Liver (tissue), 9 donors: ENCODE measurements around the gene CLPSL2. TPM values are rescaled to one million over a fixed set of nuclear protein-coding genes. Genes with fewer than 3 reads are reported as not detected.

ENCODE experiments used
- DNase-seq: peaks from one replicate; pipeline ENCODE4 v3.0.0-alpha.2; 2017; ENCODE audit warnings: low spot score
- H3K27ac ChIP-seq, 2 donors: one replicate each; pipeline ENCODE4 v1.7.0; 2013; ENCODE audit warnings: inconsistent platforms in 2 of 2, low read length in 2 of 2, control low read depth in 1 of 2, low read depth in 1 of 2, mild to moderate bottlenecking in 1 of 2
- H3K27me3 ChIP-seq, 4 donors: one replicate each; pipeline versions ENCODE4 v1.6.1 to v1.7.0; 2013; ENCODE audit warnings: low read length in 3 of 4, inconsistent platforms in 1 of 4, mild to moderate bottlenecking in 1 of 4, moderate library complexity in 1 of 4; ENCODE audit not compliant: control insufficient read depth in 4 of 4, insufficient read depth in 4 of 4
- H3K36me3 ChIP-seq, 4 donors: one replicate each; pipeline versions ENCODE4 v1.6.1 to v1.7.0; 2013; ENCODE audit warnings: low read length in 3 of 4, mild to moderate bottlenecking in 3 of 4, low read depth in 1 of 4, moderate library complexity in 1 of 4; ENCODE audit not compliant: control insufficient read depth in 4 of 4, insufficient read depth in 3 of 4
- H3K4me1 ChIP-seq, 4 donors: one replicate each; pipeline versions ENCODE4 v1.6.1 to v1.7.0; 2013; ENCODE audit warnings: low read length in 3 of 4, mild to moderate bottlenecking in 3 of 4, moderate library complexity in 1 of 4; ENCODE audit not compliant: control insufficient read depth in 4 of 4, insufficient read depth in 4 of 4
- H3K4me3 ChIP-seq, 3 donors: one replicate each; pipeline versions ENCODE4 v1.6.1 to v1.7.0; 2013; ENCODE audit warnings: low read length in 3 of 3, control low read depth in 1 of 3, low read depth in 1 of 3, mild to moderate bottlenecking in 1 of 3
- H3K9ac ChIP-seq, 2 donors: one replicate each; pipeline ENCODE4 v1.7.0; 2013; ENCODE audit warnings: low read length in 2 of 2, mild to moderate bottlenecking in 2 of 2, moderate library complexity in 2 of 2, control low read depth in 1 of 2, low read depth in 1 of 2
- H3K9me3 ChIP-seq, 4 donors: one replicate each; pipeline versions ENCODE4 v1.6.1 to v1.7.0; 2013; ENCODE audit warnings: low read length in 3 of 4; ENCODE audit not compliant: control insufficient read depth in 4 of 4
- ATF3 ChIP-seq: IDR thresholded peaks from 2 replicates; pipeline ENCODE4 v1.6.1; 2016; ENCODE audit warnings: antibody characterized with exemption
- CTCF ChIP-seq: fragments of 150-350 bp; IDR thresholded peaks from 2 replicates; pipeline ENCODE4 v1.5.1; 2017; ENCODE audit warnings: improper control_type of control experiment, low read depth, low read length; ENCODE audit not compliant: missing input control
- EGR1 ChIP-seq, 2 donors: IDR thresholded peaks; 2 replicates each; pipeline ENCODE4 v1.6.1; 2016 to 2018; ENCODE audit warnings: antibody characterized with exemption in 2 of 2, low read depth in 2 of 2
- FOXA1 ChIP-seq: IDR thresholded peaks from 2 replicates; pipeline ENCODE4 v1.6.1; 2016; ENCODE audit warnings: antibody characterized with exemption
- FOXA2 ChIP-seq: IDR thresholded peaks from 2 replicates; pipeline ENCODE4 v1.6.1; 2016; ENCODE audit warnings: antibody characterized with exemption
- GABPA ChIP-seq, 2 donors: IDR thresholded peaks in 1 of 2; conservative IDR thresholded peaks in 1 of 2; 2 replicates each; pipeline ENCODE4 v1.6.1; 2016; ENCODE audit warnings: antibody characterized with exemption in 2 of 2, mild to moderate bottlenecking in 1 of 2, moderate library complexity in 1 of 2
- HNF4G ChIP-seq: IDR thresholded peaks from 2 replicates; pipeline ENCODE4 v1.6.1; 2016; ENCODE audit warnings: antibody characterized with exemption
- JUND ChIP-seq, 2 donors: IDR thresholded peaks; 2 replicates each; pipeline ENCODE4 v1.6.1; 2016; ENCODE audit warnings: antibody characterized with exemption in 2 of 2
- MAX ChIP-seq: IDR thresholded peaks from 2 replicates; pipeline ENCODE4 v1.6.1; 2016; ENCODE audit warnings: antibody characterized with exemption
- NR2F2 ChIP-seq: IDR thresholded peaks from 2 replicates; pipeline ENCODE4 v1.6.1; 2016; ENCODE audit warnings: antibody characterized with exemption
- RAD21 ChIP-seq, 2 donors: IDR thresholded peaks; 2 replicates each; pipeline ENCODE4 v1.6.1; 2016; ENCODE audit warnings: antibody characterized with exemption in 2 of 2, mild to moderate bottlenecking in 2 of 2
- REST ChIP-seq: IDR thresholded peaks from 2 replicates; pipeline ENCODE4 v1.6.1; 2016; ENCODE audit warnings: antibody characterized with exemption, mild to moderate bottlenecking
- RXRA ChIP-seq, 2 donors: IDR thresholded peaks; 2 replicates each; pipeline ENCODE4 v1.6.1; 2017 to 2018; ENCODE audit warnings: antibody characterized with exemption in 2 of 2, mild to moderate bottlenecking in 1 of 2
- SP1 ChIP-seq: IDR thresholded peaks from 2 replicates; pipeline ENCODE4 v1.6.1; 2018; ENCODE audit warnings: antibody characterized with exemption, mild to moderate bottlenecking
- TAF1 ChIP-seq: conservative IDR thresholded peaks from 2 replicates; pipeline ENCODE4 v1.6.1; 2016; ENCODE audit warnings: antibody characterized with exemption, mild to moderate bottlenecking
- YY1 ChIP-seq: IDR thresholded peaks from 2 replicates; pipeline ENCODE4 v1.6.1; 2016; ENCODE audit warnings: antibody characterized with exemption, mild to moderate bottlenecking
- ZBTB33 ChIP-seq: IDR thresholded peaks from 2 replicates; pipeline ENCODE4 v1.6.1; 2016; ENCODE audit warnings: antibody characterized with exemption
- WGBS: extraction: QIAGEN DNeasy Blood & Tissue Kit; methylation state at CpG from one replicate; pipeline ENCODE4 v1.1.7; 2013; 5-methylcytosine and 5-hydroxymethylcytosine counted together
- polyA plus RNA-seq, 2 donors: library from polyadenylated mRNA; stranded (reverse) in 1 of 2; unstranded in 1 of 2; fragments of 200-250 nt in 1 of 2; fragments of >200 nt in 1 of 2; fragmentation: Nextera tagmentation in 1 of 2; extraction: Ambion mirVana in 1 of 2; gene quantifications; one replicate each; pipeline versions ENCODE4 v1.2.1 to v1.2.3, GENCODE V29; 2013 to 2015
- total RNA-seq, 2 donors: library from RNA; depleted of rRNA; stranded (reverse); fragments of >200 nt; gene quantifications; one replicate each; pipeline ENCODE4 v1.2.3, GENCODE V29; 2014
- donor health status: healthy.
- donor health status: healthy.
- donor health status: healthy.
- donor health status: healthy.
- donor health status: healthy.

The CLPSL2 gene
- total and polyA plus RNA-seq, 4 donors: not detected

GRCh38 chr6:35797837-35798526, 21.6 kb downstream of the CLPSL2 start:
- no peak overlapping the region for H3K27ac ChIP-seq
- H3K4me1 ChIP-seq: no peaks in the 10 kb centered on the region
- H3K27me3 ChIP-seq: no peaks in the 10 kb centered on the region
- DNase-seq: no peak
- no peak overlapping the region for H3K4me3 ChIP-seq
- no peaks in the 10 kb centered on the region for H3K36me3 ChIP-seq
- H3K9ac ChIP-seq: no peak overlapping the region
- no peaks in the 10 kb centered on the region for H3K9me3 ChIP-seq
- 91% methylated on average over 8 of the region's 8 CpGs for WGBS
- TF ChIP-seq CTCF (no peak), ZBTB33 (no peak), REST (no peak), SP1 (no peak), EGR1 (IDR thresholded peaks at IDR 0.05; ENCODE audit: low read depth in 2 of 2) (no peak), NR2F2 (no peak), TAF1 (no peak), MAX (no peak), YY1 (no peak), FOXA2 (no peak), JUND (IDR thresholded peaks at IDR 0.05) (no peak), FOXA1 (no peak), GABPA (IDR thresholded peaks at IDR 0.05 in 1 of 2, conservative IDR thresholded peaks at IDR 0.05 in 1 of 2) (no peak)

GRCh38 chr6:35798706-35799105, 22.3 kb downstream of the CLPSL2 start:
- Histone ChIP-seq H3K4me3 (no peak overlapping the region), H3K9me3 (no peaks in the 10 kb centered on the region), H3K27ac (no peak overlapping the region), H3K36me3 (no peaks in the 10 kb centered on the region), H3K9ac (no peak overlapping the region), H3K27me3 (no peaks in the 10 kb centered on the region), H3K4me1 (no peaks in the 10 kb centered on the region)
- no peak for DNase-seq
- 82% methylated on average over 5 of the region's 5 CpGs for WGBS
- no peak for TF ChIP-seq RXRA (IDR thresholded peaks at IDR 0.05)
- TF ChIP-seq SP1: no peak
- no peak for TF ChIP-seq HNF4G
- no peak for TF ChIP-seq MAX
- TF ChIP-seq REST: no peak
- no peak for TF ChIP-seq ZBTB33
- TF ChIP-seq NR2F2: no peak
- no peak for TF ChIP-seq TAF1
- TF ChIP-seq JUND (IDR thresholded peaks at IDR 0.05): no peak
- TF ChIP-seq YY1: no peak
- TF ChIP-seq EGR1 (IDR thresholded peaks at IDR 0.05; ENCODE audit: low read depth in 2 of 2): no peak
- TF ChIP-seq ATF3: no peak
- TF ChIP-seq RAD21 (IDR thresholded peaks at IDR 0.05): no peak
